Epithelial cell of esophagus (primary cell): ENCODE data around the gene GPC5.

Experiments
- DNase-seq: peaks from one replicate; pipeline ENCODE4 v3.0.0; 2010; ENCODE audit warnings: low read depth
- H3K4me3 ChIP-seq: 2 replicates; pipeline ENCODE4 v1.5.1; 2011; ENCODE audit warnings: mild to moderate bottlenecking, low read length, control low read depth
- CTCF ChIP-seq: IDR thresholded peaks from 2 replicates; pipeline ENCODE4 v1.5.1; 2011; ENCODE audit warnings: low read depth, mild to moderate bottlenecking, low read length, control low read depth, inconsistent platforms; ENCODE audit not compliant: insufficient read depth; ENCODE audit errors: missing control alignments

Gene GPC5

GRCh38 chr13:92158346-92158745 is 759.9 kb downstream of the GPC5 start:
- no peak for TF ChIP-seq CTCF
- H3K4me3 ChIP-seq, result no peak overlapping the region
- peak; percentile 70 for DNase-seq

- no peak for DNase-seq
- TF ChIP-seq CTCF, result no peak
- H3K4me3 ChIP-seq, result no peak overlapping the region
Measured at GRCh38 chr13:92164822-92165221, 766.4 kb downstream of the GPC5 start.

GRCh38 chr13:92172191-92172590 is 773.8 kb downstream of the GPC5 start:
- DNase-seq, result no peak
- no peak for TF ChIP-seq CTCF
- no peak overlapping the region for H3K4me3 ChIP-seq

- no peak for DNase-seq
- no peak for TF ChIP-seq CTCF
Measured at GRCh38 chr13:92173254-92173653, 774.8 kb downstream of the GPC5 start.

GRCh38 chr13:92175330-92175729 is 776.9 kb downstream of the GPC5 start:
- peak; percentile 10 for DNase-seq
- peak; percentile 25 for TF ChIP-seq CTCF
- no peak overlapping the region for H3K4me3 ChIP-seq

More at GRCh38 chr13:92173254-92173653, 774.8 kb downstream of the GPC5 start:
- no peak overlapping the region for H3K4me3 ChIP-seq

GRCh38 chr13:92177966-92178365 is 779.5 kb downstream of the GPC5 start:
- no peak overlapping the region for H3K4me3 ChIP-seq
- no peak for TF ChIP-seq CTCF
- DNase-seq, result no peak

- no peak for TF ChIP-seq CTCF
- no peak overlapping the region for H3K4me3 ChIP-seq
- DNase-seq, result no peak
Measured at GRCh38 chr13:92179223-92179622, 780.8 kb downstream of the GPC5 start.
